Activated CD4-positive, alpha-beta T cell treated with anti-CD3 and anti-CD28 coated beads, Interleukin-2, amount 50 U/mL, for 4 hours (primary cell): ENCODE measurements around the gene SETBP1.

ENCODE experiments used
- DNase-seq, 2 experiments: peaks; one replicate each; pipeline ENCODE4 v3.0.0-alpha.2; 2020

The SETBP1 gene

GRCh38 chr18:44733069-44733753, 52.5 kb downstream of the SETBP1 start:
- DNase-seq, result no peak

- DNase-seq, result no peak
Measured at GRCh38 chr18:44733754-44734465, 53.2 kb downstream of the SETBP1 start.

- DNase-seq, result no peak
Measured at GRCh38 chr18:44735096-44735495, 54.4 kb downstream of the SETBP1 start.

- DNase-seq, result no peak
Measured at GRCh38 chr18:44736664-44737380, 56.1 kb downstream of the SETBP1 start.

GRCh38 chr18:44737623-44738022, 56.9 kb downstream of the SETBP1 start:
- no peak for DNase-seq

- DNase-seq, result no peak
Measured at GRCh38 chr18:44740000-44740399, 59.3 kb downstream of the SETBP1 start.

GRCh38 chr18:44741085-44741484, 60.4 kb downstream of the SETBP1 start:
- DNase-seq, result no peak

GRCh38 chr18:44741511-44741910, 60.8 kb downstream of the SETBP1 start:
- no peak for DNase-seq

- DNase-seq, result no peak
Measured at GRCh38 chr18:44742126-44742525, 61.4 kb downstream of the SETBP1 start.

- DNase-seq, result no peak
Measured at GRCh38 chr18:44742718-44743311, 62.1 kb downstream of the SETBP1 start.

GRCh38 chr18:44743631-44744030, 62.9 kb downstream of the SETBP1 start:
- DNase-seq, result no peak

- no peak for DNase-seq
Measured at GRCh38 chr18:44744161-44745121, 63.8 kb downstream of the SETBP1 start.

- no peak for DNase-seq
Measured at GRCh38 chr18:44747157-44747556, 66.5 kb downstream of the SETBP1 start.

GRCh38 chr18:44748582-44748981, 67.9 kb downstream of the SETBP1 start:
- DNase-seq, result no peak

- DNase-seq, result no peak
Measured at GRCh38 chr18:44750774-44751173, 70.1 kb downstream of the SETBP1 start.

GRCh38 chr18:44754567-44754966, 73.9 kb downstream of the SETBP1 start:
- no peak for DNase-seq

- DNase-seq, result no peak
Measured at GRCh38 chr18:44758861-44759631, 78.4 kb downstream of the SETBP1 start.

GRCh38 chr18:44759925-44760342, 79.2 kb downstream of the SETBP1 start:
- no peak for DNase-seq

GRCh38 chr18:44761812-44762211, 81.1 kb downstream of the SETBP1 start:
- no peak for DNase-seq

GRCh38 chr18:44763327-44763726, 82.6 kb downstream of the SETBP1 start:
- no peak for DNase-seq

- no peak for DNase-seq
Measured at GRCh38 chr18:44764863-44765262, 84.2 kb downstream of the SETBP1 start.
